ENCODE results near the gene PIK3R6.

DNA sequence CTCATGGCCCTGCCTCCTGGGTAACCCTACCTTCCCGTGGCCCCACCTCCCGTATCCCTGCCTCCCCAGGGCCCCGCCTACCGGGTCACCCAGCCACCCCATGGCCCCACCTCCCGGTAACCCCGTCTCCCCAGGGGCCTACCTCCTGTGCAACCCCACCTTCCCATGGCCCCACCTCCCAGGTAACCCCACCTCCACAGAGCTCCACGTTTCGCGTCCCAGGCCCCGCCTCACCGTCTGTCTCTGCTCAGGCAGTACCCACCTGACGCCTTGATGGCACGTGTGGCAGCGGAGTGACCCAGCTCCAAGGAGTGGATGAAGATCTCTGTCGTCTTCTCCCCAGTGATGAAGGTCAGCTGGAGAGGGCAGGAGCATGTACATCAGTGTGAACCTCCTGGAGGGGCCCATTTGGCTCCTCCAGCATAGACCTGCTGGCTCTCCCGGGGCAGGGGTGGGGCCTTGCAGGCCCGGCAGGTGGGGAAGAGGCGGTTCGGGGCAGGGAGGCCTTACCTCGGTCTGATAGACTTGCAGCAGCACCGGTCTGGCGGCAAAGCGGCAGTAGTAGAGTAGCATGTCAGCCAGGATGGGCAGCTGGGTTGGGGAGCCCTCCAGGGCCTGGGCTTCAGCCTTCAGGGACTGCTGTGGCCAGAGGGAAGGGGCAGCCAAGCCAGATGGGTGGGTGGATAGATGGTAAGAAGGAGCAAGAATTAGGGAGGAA is 18.7 kb upstream of the PIK3R6 start:
- TF ChIP-seq, protein P1, sequence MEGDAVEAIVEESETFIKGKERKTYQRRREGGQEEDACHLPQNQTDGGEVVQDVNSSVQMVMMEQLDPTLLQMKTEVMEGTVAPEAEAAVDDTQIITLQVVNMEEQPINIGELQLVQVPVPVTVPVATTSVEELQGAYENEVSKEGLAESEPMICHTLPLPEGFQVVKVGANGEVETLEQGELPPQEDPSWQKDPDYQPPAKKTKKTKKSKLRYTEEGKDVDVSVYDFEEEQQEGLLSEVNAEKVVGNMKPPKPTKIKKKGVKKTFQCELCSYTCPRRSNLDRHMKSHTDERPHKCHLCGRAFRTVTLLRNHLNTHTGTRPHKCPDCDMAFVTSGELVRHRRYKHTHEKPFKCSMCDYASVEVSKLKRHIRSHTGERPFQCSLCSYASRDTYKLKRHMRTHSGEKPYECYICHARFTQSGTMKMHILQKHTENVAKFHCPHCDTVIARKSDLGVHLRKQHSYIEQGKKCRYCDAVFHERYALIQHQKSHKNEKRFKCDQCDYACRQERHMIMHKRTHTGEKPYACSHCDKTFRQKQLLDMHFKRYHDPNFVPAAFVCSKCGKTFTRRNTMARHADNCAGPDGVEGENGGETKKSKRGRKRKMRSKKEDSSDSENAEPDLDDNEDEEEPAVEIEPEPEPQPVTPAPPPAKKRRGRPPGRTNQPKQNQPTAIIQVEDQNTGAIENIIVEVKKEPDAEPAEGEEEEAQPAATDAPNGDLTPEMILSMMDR (IDR thresholded peaks at IDR 0.05) = no peak
- TF ChIP-seq POLR2A (IDR thresholded peaks at IDR 0.05) (no peak), EP300 (IDR thresholded peaks at IDR 0.05) (no peak)
